GM18867 (cell line): ENCODE measurements around the gene MYO1C.
"Not testable (repeated sequence)": the region's sequence is repeated elsewhere in the genome, so short reads cannot be mapped to it uniquely, and the experiment has no call there.

ENCODE experiments used
- ATAC-seq: cut with Tn5 transposase; IDR thresholded peaks from one replicate; pipeline ENCODE4 v1.9.1; 2021; ENCODE audit warnings: mild to moderate bottlenecking, moderate library complexity; ENCODE audit not compliant: unreplicated experiment

The MYO1C gene

DNA sequence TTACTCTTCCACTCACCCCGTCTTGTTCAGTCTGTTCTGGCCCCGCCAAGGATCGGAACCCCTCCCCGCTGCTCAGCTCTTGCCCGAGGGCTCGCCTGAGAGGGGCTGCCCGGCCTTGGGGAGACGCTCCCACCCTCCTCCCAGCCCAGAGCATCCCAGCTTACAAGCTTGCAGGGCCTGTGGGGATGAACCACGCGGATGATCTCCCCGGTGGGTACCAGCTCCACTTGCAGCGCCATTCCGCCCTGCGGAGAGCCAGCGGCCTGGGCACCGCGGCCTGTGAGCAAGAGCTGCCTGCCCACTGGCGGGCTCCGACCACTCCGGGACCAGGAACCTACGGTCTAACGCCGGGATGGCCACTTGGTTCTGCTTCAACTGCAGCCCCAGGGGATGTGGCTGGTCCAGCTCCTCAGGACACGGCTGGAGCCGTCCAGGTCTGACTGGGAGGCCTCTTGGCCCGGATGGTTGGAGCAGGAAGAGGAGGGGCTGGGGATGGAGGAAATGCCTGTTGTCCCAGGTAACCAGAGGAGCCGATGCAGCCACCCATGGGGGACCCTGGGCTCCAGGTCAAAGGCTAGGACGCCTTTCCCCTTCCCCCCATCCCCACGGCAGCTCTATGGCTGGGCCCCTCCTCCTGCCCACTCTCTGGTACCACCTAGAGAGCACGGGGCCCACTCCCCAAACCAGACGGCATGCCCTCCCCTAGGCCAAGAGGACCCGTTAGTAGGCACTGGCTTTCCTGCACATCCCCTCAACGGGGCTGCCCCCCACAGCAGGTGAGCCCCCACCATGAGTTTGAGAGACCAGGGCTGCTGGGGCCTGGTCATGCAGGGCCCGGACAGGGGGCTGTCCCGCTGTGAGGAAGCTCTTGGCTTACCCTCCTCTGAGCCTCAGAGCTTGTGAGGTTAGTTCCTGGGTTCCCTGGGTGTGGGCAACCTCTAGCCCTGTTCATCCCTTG lies at the start of gene MYO1C:
MYO1C (minus strand) TSS at position 438 of the 958 bp plus-strand sequence; CDS start at position 239, 199 bp downstream.
- ATAC-seq: no peak

DNA sequence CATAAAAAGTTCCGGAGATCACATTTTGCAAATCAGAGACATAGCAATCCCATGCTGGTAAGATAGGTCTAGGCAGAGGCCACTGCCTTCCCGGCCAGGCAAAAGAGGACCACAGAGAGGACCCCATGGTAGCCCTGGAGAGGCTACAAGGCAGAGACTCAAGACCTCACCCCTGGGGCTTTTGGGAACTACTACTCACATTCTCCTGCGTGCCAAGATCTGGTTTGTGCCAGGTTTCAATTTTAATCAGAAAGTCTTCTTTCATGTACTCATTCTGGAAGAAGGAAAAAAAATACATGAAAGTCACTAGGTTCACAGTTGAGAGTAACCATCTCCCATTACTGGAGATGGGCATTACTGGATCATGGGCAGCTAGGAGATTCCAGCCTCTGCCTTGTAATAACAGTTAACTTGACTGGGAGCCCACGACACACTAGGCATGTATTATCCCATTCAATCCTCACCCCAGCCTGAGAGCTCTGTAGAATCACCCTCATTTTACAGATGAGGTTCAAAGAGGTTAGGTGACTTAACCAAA lies 49.0 kb upstream of the MYO1C start:
- ATAC-seq: no peak

- ATAC-seq: no peak
Observed at GRCh38 chr17:1539811-1540210, 47.3 kb upstream of the MYO1C start.

GRCh38 chr17:1535737-1536136 lies 43.3 kb upstream of the MYO1C start:
- no peak for ATAC-seq

DNA sequence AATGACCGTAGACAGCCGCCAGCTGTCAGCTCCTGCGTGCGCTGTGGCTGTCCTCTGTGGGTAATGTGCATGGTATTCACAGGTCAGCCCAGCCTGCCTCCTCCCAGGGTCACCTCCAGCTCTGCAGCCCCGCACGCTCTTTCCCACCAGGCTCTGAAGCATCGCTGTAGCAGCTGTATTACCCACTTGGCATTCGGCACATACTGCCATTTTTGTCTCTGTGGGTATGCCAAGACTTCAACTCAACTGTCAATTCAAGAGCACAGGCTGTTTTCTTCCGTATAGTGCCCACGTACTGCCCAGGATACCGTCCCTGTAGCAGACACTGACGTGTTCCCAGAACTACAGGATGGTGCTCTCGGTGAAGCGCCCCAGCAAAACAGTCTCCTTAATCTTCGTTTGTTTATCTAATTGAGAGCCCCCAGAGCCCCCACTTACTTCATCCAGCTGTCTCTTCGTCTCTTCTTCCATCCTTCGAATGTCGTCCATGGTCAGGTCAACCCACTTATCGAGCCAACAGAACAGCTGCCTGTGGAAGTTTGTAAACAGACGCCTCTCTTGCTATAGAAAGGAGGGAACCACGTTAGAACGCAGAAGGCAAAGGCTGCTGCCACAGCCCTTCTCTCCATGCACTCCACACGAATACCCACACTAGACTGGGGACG lies 41.3 kb upstream of the MYO1C start:
- no peak for ATAC-seq

GRCh38 chr17:1532836-1533602 lies 40.5 kb upstream of the MYO1C start:
- no peak for ATAC-seq

DNA sequence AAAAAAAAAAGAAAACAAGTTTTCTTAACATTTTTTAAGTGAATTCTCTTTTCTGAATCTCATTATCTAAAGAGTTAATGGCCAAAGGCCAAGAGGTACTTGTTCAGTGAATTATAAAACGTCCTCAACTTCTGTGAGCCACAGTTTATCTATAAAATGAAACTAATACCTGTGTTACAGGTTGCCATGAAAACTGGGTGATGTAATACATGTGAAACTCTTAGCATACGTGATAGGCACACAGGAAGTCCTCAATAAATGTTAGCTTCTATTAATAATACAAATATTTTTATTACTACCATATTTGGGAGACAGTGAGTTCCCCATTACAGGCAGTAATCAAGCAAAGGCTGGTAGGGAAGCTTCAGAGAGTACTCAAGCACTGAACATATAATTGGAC lies 37.4 kb upstream of the MYO1C start:
- ATAC-seq: no peak

DNA sequence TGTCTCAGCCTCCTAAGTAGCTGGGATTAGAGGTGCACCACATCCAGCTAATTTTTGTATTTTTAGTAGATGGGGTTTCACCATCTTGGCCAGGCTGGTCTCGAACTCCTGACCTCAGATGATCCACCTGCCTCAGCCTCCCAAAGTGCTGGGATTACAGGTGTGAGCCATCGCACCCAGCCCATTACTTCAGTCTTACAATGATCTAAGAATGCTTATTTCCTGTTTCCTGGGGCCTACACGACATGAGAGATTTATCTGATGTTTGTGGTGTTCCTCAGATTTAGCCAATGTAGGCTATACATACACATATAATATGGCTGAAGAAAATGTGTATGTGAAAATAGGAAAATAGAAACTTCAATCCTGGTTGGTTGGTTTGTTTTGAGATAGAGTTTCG lies 34.4 kb upstream of the MYO1C start:
- ATAC-seq: not testable (repeated sequence)

GRCh38 chr17:1522626-1523025 lies 30.1 kb upstream of the MYO1C start:
- ATAC-seq: no peak

GRCh38 chr17:1521086-1521640 lies 28.7 kb upstream of the MYO1C start:
- no peak for ATAC-seq

- ATAC-seq: no peak
Observed at GRCh38 chr17:1519678-1520077, 27.2 kb upstream of the MYO1C start.

DNA sequence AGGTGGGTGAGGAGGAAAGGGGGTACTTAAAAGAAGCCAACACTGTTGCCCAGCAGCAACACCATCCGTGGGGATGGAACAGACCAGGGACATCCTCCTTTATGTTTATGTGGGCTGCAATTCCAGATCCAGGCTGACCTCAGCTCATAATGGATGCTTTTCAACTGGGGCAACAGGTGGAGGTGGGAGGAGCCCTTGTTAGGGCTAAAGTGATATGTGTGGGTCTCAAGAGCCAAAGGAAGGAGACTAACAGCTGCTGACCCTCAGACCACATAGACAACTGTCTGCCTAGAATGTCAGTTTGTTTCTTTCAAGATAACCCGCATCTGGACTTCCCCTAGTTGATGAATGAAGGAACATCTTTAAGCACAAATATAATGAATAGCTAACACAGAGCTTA lies 25.9 kb upstream of the MYO1C start:
- ATAC-seq: no peak

DNA sequence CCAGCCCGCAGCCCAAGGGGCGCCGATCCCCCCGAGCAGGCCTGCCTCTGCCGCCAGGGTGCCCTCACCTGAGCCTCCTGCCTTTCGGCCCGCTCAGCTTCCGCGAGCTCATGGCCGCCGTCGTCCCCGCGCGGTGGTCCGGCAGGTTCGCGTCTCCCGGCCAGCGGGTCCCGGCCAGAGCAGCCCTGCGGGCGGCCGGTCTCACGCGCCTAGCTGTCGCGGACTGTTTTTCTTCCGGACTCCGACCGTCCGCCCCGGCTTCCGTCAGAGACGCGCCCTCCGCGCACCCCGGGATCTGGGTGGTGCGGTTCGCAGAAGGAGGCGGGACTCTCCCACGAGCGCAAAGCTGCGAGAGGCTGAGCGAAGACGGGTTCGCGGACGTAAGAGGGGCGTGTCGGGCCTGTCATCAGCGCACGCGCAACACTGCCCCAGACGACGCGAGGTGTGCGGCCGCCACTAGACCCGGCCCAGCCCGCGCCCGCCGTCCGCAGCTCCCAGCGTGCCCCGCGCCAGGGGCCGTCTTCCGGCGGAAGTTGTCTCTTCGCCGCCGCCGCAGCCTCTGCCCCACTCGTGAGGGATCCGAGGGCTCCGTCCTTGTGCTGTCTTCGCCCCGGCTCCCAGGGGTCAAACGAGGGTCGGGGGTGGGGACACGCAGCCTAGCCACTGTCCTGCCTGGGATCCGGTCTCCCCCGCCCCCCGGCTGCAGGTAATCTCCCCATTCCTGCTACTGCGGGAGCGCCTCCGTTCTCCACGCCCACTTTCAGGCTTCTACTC lies 24.1 kb upstream of the MYO1C start, which contains the start of gene INPP5K:
INPP5K (minus strand) TSS at position 225 of the 774 bp plus-strand sequence; CDS start at position 112, 113 bp downstream.
- peak; percentile 89 for ATAC-seq

GRCh38 chr17:1515640-1516387 lies 23.3 kb upstream of the MYO1C start:
- ATAC-seq: no peak

DNA sequence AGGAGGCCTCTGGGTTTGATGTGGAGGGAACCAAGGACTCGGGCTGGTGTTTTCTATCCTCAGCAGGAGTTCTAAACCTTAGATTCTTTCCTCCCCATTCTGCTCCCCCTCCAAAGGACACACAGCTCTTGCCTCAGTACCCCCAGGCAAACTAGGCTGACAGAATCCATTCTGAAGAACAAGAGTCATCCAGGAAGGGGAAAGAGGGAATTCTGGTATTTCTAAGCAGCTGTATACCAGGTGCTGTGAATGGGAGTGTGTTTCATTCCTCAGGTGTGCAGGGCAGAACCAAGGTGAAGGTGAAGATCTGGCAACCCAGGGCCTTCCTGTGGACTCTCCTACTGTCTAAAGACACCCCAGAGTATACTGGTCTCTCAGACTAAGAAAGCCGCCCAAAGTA lies 19.9 kb upstream of the MYO1C start:
- no peak for ATAC-seq

GRCh38 chr17:1511756-1512321 lies 19.4 kb upstream of the MYO1C start:
- no peak for ATAC-seq

DNA sequence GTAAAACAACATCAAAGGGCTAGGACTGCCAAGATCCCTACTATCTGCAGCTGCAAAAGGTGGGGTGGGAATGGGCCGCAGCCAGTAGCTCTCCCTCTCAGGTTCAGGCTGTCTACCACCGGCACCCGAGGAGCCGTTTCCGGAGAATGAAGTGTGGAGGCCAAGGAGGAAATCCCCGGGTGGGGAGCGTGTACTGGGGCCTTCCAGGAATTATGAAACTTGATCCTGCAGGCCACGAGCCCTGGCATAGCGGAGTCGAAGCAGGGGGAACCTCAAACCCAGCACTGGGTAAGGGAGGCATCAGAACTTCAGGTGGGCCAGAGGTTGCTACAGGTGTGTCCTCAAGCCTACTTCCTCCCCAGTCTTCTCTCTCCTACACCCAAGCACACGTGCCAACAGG lies 18.8 kb upstream of the MYO1C start:
- no peak for ATAC-seq

DNA sequence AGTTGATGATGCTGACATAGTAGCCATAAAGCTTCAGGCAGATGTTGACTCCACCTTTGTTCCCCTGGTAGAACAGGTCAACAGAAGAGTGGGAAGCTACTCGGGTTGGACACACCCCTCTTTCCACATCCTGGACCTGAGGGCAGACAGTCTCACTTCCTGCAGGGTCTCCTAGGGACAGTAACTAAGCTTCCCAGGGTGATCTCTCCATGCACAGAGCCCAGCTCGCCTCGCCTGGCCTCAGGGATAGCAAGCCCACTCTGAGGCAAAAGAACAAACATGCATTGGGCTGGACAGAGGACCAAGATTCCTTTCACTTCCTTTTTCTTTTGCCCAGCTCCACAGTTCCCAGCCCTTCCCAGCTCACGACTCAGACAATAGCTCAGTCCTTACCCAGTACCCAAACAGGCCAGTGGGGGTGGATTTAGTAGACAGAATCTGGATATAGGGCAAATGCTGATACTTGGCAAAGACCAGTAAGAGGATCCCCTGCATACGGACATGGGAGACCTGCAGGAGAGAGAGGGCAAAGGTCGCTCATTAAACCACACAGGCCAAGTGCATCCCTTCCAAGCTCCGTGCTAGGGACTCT lies 16.9 kb upstream of the MYO1C start:
- ATAC-seq: no peak
